ENCODE measurements around the gene UCN. TPM values are rescaled to one million over a fixed set of nuclear protein-coding genes. Genes with fewer than 3 reads are reported as not detected.

UCN gene
- total and polyA plus RNA-seq, 2 of the 4 experiments (the other 2 are of a cell fraction), result 0.22 TPM; not detected in 1

DNA sequence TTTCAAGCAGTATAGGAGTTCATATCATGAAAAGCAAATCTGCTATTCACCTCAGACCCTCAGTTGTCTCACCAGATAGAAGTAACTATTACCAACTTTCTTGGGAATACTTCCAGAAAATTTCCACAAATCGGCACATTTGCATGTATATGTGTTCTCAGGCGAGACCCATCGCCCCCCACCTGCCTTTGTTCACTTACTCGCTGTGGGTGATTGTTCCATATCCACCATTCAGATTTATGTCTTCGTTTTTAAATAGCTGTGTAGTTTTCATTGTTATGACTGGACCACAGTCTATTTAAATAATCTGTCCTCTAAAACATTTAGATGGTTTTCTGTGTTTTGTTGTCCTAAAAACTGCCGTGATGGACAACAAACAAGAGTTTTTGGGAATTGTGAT lies 22.8 kb downstream of the UCN start:
- Histone ChIP-seq H2AK9ac (replicated peaks; ENCODE audit: low read depth, low read length, poor library complexity) (no peak overlapping the region), H3K14ac (replicated peaks; ENCODE audit: low read depth, low read length) (no peak overlapping the region), H3K56ac (ENCODE audit: extremely low read depth, insufficient read depth, low read length) (no peak overlapping the region), H4K91ac (ENCODE audit: insufficient read depth, low read depth, low read length) (no peak overlapping the region), H3K9ac (ENCODE audit: low read depth, low read length) (no peak overlapping the region), H3K36me3 (ENCODE audit: control insufficient read depth, insufficient read depth, low read length) (no peaks in the 10 kb centered on the region), H2BK120ac (ENCODE audit: low read depth, low read length) (no peak overlapping the region), H2BK15ac (ENCODE audit: low read depth, low read length) (no peak overlapping the region), H3K4me2 (ENCODE audit: low read depth, low read length) (no peak overlapping the region), H3K79me1 (ENCODE audit: low read depth in 1 of 2, low read length in 2 of 2) (no peaks in the 10 kb centered on the region), H3K9me1 (ENCODE audit: insufficient read depth, low read length) (peaks cover 14% of the 10 kb centered on the region), H4K8ac (ENCODE audit: low read depth in 2 of 2, low read length in 2 of 2) (no peak overlapping the region), H2AFZ (replicated peaks; ENCODE audit: low read length, poor library complexity) (no peak overlapping the region), H3K4me1 (ENCODE audit: control insufficient read depth, insufficient read depth, low read length) (peaks cover 20% of the 10 kb centered on the region), H3K4ac (ENCODE audit: low read depth, low read length) (no peak overlapping the region), H3K18ac (ENCODE audit: low read depth, low read length) (no peak overlapping the region), H2BK5ac (ENCODE audit: low read depth, low read length, poor library complexity, severe bottlenecking) (no peak overlapping the region), H4K20me1 (ENCODE audit: insufficient read depth, low read length) (no peaks in the 10 kb centered on the region), H3K27me3 (ENCODE audit: control insufficient read depth, insufficient read depth, low read length) (peaks cover 10% of the 10 kb centered on the region; the same call in 1 of the 2 replicates), H2AK5ac (ENCODE audit: low read depth, low read length) (no peak overlapping the region), H3K9me3 (ENCODE audit: control insufficient read depth, insufficient read depth, low read length) (no peaks in the 10 kb centered on the region), H3K4me3 (ENCODE audit: insufficient read depth, low read depth, low read length) (no peak overlapping the region), H2BK20ac (ENCODE audit: low read depth, low read length) (no peak overlapping the region), H3K27ac (ENCODE audit: insufficient read depth, low read length) (no peak overlapping the region), H4K5ac (ENCODE audit: low read depth, low read length) (no peak overlapping the region), H3K23ac (ENCODE audit: low read depth, low read length) (no peak overlapping the region)
- TF ChIP-seq CEBPB (IDR thresholded peaks at IDR 0.05; ENCODE audit: low read depth, low read length) (no peak), POLR2A (IDR thresholded peaks at IDR 0.05; ENCODE audit: low read depth, low read length) (no peak), FOS (IDR thresholded peaks at IDR 0.05; ENCODE audit: low read depth, low read length) (no peak), RAD21 (IDR thresholded peaks at IDR 0.05; ENCODE audit: low read length) (no peak), BHLHE40 (IDR thresholded peaks at IDR 0.05; ENCODE audit: low read depth, low read length) (no peak), RFX5 (IDR thresholded peaks at IDR 0.05; ENCODE audit: low read depth, low read length) (no peak), CHD1 (IDR thresholded peaks at IDR 0.05; ENCODE audit: low read depth, low read length) (no peak), MAZ (IDR thresholded peaks at IDR 0.05; ENCODE audit: borderline replicate concordance, low read depth, low read length) (no peak), MAFK (IDR thresholded peaks at IDR 0.05; ENCODE audit: low read depth, low read length) (no peak), SMC3 (IDR thresholded peaks at IDR 0.05; ENCODE audit: low read depth, low read length) (no peak), MXI1 (IDR thresholded peaks at IDR 0.05; ENCODE audit: borderline replicate concordance, low read depth, low read length) (no peak), NFE2L2 (IDR thresholded peaks at IDR 0.05; ENCODE audit: low read depth, low read length) (no peak), RCOR1 (IDR thresholded peaks at IDR 0.05; ENCODE audit: insufficient replicate concordance, low read length) (no peak)
- TF ChIP-seq, protein P1, sequence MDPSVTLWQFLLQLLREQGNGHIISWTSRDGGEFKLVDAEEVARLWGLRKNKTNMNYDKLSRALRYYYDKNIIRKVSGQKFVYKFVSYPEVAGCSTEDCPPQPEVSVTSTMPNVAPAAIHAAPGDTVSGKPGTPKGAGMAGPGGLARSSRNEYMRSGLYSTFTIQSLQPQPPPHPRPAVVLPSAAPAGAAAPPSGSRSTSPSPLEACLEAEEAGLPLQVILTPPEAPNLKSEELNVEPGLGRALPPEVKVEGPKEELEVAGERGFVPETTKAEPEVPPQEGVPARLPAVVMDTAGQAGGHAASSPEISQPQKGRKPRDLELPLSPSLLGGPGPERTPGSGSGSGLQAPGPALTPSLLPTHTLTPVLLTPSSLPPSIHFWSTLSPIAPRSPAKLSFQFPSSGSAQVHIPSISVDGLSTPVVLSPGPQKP (IDR thresholded peaks at IDR 0.05; ENCODE audit: borderline replicate concordance, low read depth, low read length), result no peak
- TF ChIP-seq, protein P2, sequence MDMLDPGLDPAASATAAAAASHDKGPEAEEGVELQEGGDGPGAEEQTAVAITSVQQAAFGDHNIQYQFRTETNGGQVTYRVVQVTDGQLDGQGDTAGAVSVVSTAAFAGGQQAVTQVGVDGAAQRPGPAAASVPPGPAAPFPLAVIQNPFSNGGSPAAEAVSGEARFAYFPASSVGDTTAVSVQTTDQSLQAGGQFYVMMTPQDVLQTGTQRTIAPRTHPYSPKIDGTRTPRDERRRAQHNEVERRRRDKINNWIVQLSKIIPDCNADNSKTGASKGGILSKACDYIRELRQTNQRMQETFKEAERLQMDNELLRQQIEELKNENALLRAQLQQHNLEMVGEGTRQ (IDR thresholded peaks at IDR 0.05; ENCODE audit: low read depth, low read length), result no peak
- TF ChIP-seq, protein P3, sequence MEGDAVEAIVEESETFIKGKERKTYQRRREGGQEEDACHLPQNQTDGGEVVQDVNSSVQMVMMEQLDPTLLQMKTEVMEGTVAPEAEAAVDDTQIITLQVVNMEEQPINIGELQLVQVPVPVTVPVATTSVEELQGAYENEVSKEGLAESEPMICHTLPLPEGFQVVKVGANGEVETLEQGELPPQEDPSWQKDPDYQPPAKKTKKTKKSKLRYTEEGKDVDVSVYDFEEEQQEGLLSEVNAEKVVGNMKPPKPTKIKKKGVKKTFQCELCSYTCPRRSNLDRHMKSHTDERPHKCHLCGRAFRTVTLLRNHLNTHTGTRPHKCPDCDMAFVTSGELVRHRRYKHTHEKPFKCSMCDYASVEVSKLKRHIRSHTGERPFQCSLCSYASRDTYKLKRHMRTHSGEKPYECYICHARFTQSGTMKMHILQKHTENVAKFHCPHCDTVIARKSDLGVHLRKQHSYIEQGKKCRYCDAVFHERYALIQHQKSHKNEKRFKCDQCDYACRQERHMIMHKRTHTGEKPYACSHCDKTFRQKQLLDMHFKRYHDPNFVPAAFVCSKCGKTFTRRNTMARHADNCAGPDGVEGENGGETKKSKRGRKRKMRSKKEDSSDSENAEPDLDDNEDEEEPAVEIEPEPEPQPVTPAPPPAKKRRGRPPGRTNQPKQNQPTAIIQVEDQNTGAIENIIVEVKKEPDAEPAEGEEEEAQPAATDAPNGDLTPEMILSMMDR (conservative IDR thresholded peaks at IDR 0.05; ENCODE audit: low read depth, low read length), result no peak
- in situ Hi-C loops (cut with MboI; ENCODE audit: low sequenced_read_pairs), result no loop called here
- intact Hi-C loops (cut with micrococcal nuclease), result no loop called here
- BruUV-seq (replicated peaks), result no TSS peak
- dilution Hi-C loops (cut with HindIII; ENCODE audit: low sequenced_read_pairs, unreplicated experiment), result no loop called here
- ChIA-PET CTCF (no interaction called here), POLR2A (ENCODE audit: unreplicated experiment) (no interaction called here)
- ATAC-seq (ENCODE audit: low read depth), result no peak
- no peak for DNase-seq
- WGBS, 2 experiments (ENCODE audit: extremely low coverage in 2 of 2, insufficient read length in 1 of 2), result no CpG with 5 or more reads among the region's 6 CpGs

Measured in IMR-90 (cell line).